ENCODE measurements around the gene OCA2.

DNA sequence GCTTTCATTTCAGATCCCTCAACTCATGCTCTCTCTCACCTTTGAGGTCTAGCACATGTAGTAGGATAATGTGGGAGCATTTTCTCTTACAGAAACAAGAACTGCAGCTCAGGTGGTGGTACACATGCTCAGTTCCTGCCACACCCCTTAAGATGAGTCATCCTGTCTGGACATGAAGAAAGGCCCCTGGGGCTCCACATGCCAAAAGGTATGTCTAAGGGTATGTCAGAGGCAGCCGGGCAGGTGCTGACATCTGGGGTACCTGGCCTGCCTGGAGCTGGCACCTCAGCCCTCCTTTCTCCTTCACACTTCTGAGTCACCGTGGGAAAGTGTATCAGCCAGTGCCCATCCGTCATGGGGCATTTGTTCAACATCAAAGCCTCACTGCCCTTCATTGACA, 209.9 kb downstream of the OCA2 start:
- TF ChIP-seq, protein P1, sequence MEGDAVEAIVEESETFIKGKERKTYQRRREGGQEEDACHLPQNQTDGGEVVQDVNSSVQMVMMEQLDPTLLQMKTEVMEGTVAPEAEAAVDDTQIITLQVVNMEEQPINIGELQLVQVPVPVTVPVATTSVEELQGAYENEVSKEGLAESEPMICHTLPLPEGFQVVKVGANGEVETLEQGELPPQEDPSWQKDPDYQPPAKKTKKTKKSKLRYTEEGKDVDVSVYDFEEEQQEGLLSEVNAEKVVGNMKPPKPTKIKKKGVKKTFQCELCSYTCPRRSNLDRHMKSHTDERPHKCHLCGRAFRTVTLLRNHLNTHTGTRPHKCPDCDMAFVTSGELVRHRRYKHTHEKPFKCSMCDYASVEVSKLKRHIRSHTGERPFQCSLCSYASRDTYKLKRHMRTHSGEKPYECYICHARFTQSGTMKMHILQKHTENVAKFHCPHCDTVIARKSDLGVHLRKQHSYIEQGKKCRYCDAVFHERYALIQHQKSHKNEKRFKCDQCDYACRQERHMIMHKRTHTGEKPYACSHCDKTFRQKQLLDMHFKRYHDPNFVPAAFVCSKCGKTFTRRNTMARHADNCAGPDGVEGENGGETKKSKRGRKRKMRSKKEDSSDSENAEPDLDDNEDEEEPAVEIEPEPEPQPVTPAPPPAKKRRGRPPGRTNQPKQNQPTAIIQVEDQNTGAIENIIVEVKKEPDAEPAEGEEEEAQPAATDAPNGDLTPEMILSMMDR (IDR thresholded peaks at IDR 0.05; ENCODE audit: insufficient read depth, low read length): no peak
- no peak for TF ChIP-seq SPI1 (IDR thresholded peaks at IDR 0.05; ENCODE audit: borderline replicate concordance, low read depth)
- TF ChIP-seq, protein P2, sequence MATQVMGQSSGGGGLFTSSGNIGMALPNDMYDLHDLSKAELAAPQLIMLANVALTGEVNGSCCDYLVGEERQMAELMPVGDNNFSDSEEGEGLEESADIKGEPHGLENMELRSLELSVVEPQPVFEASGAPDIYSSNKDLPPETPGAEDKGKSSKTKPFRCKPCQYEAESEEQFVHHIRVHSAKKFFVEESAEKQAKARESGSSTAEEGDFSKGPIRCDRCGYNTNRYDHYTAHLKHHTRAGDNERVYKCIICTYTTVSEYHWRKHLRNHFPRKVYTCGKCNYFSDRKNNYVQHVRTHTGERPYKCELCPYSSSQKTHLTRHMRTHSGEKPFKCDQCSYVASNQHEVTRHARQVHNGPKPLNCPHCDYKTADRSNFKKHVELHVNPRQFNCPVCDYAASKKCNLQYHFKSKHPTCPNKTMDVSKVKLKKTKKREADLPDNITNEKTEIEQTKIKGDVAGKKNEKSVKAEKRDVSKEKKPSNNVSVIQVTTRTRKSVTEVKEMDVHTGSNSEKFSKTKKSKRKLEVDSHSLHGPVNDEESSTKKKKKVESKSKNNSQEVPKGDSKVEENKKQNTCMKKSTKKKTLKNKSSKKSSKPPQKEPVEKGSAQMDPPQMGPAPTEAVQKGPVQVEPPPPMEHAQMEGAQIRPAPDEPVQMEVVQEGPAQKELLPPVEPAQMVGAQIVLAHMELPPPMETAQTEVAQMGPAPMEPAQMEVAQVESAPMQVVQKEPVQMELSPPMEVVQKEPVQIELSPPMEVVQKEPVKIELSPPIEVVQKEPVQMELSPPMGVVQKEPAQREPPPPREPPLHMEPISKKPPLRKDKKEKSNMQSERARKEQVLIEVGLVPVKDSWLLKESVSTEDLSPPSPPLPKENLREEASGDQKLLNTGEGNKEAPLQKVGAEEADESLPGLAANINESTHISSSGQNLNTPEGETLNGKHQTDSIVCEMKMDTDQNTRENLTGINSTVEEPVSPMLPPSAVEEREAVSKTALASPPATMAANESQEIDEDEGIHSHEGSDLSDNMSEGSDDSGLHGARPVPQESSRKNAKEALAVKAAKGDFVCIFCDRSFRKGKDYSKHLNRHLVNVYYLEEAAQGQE (IDR thresholded peaks at IDR 0.05; ENCODE audit: insufficient replicate concordance, low read depth): no peak
- no peak for TF ChIP-seq POLR2AphosphoS5 (IDR thresholded peaks at IDR 0.05; ENCODE audit: low read depth)
- TF ChIP-seq GABPA (IDR thresholded peaks at IDR 0.05; ENCODE audit: low read depth): no peak

Measured in HL-60 (cell line).